Upper lobe of left lung (tissue), 4 donors: ENCODE results near the gene EEF2.
"Not testable (repeated sequence)": the region's sequence is repeated elsewhere in the genome, so short reads cannot be mapped to it uniquely, and the experiment has no call there.

Source experiments
- CTCF ChIP-seq, 6 experiments: fragments of 450-650 bp in 4 of 6; fragments of 200-600 bp in 2 of 6; sonication (generic) in 2 of 6; IDR thresholded peaks; one replicate each; pipeline ENCODE4 v1.5.1; 2016 to 2019; ENCODE audit warnings: antibody characterized with exemption in 6 of 6
- POLR2A ChIP-seq, 4 donors: fragments of 450-650 bp; IDR thresholded peaks; one replicate each; pipeline ENCODE4 v1.5.1; 2016 to 2017; ENCODE audit warnings: antibody characterized with exemption in 4 of 4, mild to moderate bottlenecking in 2 of 4

DNA sequence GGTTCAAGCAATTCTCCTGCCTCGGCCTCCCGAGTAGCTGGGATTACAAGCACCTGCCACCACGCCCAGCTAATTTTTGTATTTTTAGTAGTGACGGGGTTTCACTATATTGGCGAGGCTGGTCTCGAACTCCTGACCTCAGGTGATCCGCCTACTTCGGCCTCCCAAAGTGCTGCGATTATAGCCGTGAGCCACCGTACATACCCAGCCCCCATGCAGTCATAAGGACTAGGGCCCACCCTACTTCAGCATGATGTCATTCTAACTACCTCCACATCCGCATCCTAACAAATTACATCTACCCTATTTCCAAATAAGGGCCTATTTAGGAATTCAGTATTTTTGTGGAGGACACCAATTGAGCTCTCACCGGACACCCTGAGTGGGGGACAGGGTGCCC is 30.0 kb downstream of the EEF2 start:
- TF ChIP-seq CTCF, POLR2A (IDR thresholded peaks at IDR 0.05): not testable (repeated sequence)
